Embryonic facial prominence (tissue), 1 donor: ENCODE results near the gene LRRC53.

Experiments
- DNase-seq: peaks from one replicate; pipeline ENCODE4 v3.0.0-alpha.2; 2016; ENCODE audit errors: extremely low spot score

The LRRC53 gene

DNA sequence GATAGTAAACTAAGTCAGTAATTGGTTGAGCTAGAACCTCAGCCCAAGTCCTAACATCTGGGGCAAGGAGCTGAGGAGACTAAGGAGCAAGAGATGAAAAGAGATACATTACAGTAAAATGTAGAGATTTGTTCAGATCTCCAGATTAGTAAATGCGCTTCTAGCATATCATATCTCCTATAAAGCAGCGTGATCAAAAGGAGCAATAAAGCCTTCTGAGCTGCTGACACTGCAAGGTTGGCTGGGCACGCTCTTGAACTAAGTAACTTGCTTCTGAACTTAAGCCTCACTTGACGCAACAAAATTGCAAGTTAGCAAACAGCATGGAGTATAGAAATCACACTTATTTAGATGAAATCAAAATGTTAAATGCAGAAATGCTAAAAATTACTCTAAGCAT is 80.9 kb downstream of the LRRC53 start:
- DNase-seq = no peak

DNA sequence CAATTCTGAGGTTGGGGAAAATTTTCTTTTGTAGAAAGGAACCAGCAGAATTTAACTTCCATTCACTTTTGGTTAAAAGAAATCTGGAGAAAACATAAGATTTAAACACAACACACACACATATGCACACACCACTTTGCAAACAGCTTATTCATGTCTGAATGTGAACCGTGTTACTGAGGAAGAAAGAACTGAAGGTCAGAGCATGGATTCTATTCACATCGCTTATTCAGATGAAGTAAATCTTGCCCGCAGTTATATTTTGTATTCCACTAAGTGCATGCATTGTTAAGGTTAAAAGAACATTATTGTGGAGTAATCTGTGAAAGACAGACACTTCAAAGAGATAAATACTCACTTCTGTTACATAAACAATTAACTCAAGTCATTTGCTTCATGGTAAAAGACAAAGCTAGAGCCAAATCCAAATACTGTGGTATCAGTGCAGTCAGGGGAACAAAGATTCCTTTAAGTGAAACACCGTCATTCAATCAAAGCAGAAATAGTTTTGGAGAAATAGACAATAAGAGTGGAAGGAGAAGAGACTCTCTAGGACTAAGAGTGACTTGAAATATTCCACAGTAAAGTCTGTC is 82.0 kb downstream of the LRRC53 start:
- DNase-seq = no peak

DNA sequence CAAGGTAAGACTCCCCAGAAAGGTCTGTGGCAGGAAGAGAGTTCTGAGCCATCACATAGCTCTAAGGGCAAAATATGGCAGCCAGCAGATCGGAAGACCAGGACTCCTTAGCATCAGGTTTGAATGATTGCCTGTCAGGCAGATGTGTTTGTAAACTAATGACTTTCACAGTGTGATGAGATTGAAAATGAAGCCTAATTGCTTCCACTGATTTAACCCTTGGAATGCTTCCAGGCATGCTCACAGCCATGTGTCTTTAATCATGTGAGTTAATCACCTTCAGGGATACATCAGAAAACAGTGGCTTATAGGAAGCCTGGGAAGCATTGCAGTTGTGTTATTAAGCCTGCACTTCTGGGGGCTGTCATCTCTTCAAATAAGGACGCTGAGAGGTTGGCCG is 82.8 kb downstream of the LRRC53 start:
- no peak for DNase-seq

DNA sequence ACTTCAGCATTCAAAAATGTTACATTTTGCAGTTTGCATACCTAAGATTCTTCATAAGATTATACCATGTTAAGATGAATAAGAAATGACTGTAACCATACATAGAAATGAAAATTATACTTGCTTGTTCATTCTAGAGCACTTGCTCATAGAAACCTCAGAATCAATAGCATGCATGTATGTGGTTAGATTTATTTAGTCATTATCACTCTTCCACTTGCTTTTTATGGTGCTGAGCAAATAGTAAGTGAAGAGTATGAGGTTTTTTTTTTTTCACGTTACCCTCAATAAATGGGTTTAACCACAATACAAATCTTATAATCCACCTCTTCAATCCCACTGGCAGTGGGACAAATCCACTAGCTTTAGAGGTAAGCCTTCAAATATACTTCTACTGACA is 84.7 kb downstream of the LRRC53 start:
- no peak for DNase-seq

DNA sequence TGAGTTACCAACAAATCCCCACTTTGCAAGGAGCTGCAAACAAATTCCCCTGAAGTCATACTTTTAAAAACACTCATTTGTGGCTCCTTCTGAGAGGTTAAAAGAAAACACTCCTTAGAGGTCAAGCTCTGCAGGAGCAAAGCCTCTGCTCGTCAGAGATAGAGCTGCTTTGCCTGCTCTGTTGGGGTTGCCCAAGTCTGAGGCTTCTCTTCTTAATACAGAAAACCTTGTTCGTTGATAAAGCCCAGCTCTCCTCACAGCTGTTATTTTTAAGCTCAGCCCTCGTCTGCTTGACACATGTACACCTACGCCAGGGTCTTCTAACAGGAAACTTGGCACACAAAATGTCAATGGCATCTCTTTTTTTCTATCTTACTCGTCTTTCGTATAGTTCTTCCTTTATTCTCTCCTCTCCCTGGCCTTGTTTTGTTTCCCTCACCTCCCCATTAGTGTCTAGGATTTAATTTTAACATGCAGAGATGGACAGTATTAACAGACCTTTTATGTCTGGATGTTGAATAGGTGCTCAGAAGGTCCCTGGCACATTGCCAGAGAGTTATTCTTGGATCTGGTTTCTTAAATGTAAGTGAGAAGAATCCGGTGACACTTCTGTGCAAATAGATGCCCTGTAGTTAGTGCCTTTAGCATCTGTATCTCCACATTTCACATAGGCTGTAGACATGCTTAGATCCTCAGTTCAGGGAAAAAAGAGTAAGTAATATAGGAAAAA is 86.0 kb downstream of the LRRC53 start:
- DNase-seq = no peak

DNA sequence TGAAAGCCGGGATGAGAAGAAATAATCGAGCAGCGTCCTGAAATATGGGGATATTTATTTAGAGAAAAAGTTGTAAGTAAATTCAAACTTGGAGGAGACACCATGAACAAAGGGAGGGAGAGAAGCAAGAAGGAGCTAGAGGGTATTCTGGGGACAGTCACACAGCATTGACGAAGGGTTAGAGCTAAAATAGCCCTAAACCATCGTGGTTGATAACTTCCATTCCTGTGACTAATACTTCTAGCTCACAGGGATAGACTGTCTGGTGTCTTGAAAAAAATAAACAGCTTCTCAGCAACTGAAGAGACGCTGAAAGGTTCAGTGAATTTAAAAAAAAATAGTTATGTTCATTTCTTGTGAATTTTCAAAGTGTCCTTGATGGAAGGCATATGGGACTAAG is 86.7 kb downstream of the LRRC53 start:
- no peak for DNase-seq

DNA sequence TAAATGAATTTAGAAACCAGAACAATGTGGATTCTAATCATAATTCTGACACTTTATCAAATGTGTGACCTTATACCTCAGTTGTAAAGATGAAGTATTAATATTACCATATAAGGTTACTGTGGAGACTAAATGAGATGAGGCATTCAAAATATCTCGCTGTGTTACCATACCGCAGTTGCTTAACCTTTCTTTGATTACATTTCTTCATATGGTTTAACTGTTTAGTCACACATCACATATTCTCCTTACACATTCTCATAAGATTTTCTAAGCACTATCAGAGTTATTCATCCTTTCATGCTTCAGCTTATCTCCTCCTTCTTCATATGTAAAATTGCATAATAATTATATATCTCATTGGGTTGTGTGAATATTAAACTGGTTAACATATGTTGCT is 88.9 kb downstream of the LRRC53 start:
- DNase-seq = no peak

DNA sequence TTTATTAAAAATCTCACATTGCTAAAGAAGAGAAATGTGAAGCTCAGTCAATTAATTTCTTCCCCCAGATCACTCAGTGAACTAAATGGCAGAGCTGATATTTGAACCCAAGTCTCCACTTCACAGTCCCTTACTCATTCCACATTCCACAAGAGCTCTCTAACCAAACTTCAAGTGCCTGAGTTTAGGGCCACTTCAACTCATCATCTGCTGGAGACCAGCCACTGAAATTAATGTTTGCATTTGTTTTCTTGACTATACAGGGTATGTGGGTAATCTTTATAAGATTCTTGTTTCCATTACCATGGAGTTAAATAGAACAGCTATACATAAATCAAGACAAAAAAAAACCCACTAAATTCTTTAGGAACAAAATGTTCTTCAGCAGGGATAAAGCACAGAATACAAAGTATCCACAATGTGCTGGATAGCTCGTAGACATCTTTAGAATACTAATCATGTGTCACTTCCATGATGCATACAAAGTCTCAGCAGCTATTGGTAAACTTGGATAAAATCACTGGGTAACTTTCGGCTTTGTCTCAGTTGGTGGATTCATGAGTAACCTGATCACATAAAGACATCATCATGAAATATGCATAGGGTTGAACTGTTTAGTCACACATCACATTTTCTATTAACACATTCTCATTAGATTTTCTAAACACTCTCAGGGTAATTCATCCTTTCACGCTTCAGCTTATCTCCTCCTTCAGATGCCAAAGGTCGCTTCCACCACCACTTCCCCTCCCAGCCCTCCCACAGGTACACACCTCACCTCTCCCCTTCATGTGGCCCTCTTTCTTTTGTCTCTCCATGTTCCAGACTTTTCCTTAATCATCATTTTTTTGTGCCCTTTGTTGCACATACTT is 89.8 kb downstream of the LRRC53 start:
- no peak for DNase-seq

DNA sequence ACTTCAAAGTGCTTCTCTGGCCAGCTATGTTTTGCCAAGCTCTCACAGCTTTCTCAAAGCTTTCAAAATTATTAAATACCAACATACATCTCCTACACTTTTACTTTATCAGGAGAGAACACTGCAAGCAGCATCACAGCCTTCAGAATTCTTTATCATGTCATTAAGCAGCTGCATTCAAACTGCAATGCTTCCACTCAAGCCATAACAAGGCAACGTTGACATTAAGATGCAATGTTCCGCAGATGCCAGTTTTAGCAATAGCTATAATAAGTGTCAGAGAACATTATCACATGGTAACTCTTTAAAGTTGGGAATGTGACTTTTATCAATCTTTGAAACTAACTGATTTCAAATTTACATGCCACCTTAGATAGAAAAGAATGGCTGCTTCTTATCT is 91.9 kb downstream of the LRRC53 start:
- no peak for DNase-seq
